T-helper 1 cell (primary cell): ENCODE data around the gene COPZ1.

ENCODE experiments used
- DNase-seq, 5 donors: peaks; one replicate each; pipeline ENCODE4 v3.0.0-alpha.2; 2012 to 2020

Gene COPZ1

DNA sequence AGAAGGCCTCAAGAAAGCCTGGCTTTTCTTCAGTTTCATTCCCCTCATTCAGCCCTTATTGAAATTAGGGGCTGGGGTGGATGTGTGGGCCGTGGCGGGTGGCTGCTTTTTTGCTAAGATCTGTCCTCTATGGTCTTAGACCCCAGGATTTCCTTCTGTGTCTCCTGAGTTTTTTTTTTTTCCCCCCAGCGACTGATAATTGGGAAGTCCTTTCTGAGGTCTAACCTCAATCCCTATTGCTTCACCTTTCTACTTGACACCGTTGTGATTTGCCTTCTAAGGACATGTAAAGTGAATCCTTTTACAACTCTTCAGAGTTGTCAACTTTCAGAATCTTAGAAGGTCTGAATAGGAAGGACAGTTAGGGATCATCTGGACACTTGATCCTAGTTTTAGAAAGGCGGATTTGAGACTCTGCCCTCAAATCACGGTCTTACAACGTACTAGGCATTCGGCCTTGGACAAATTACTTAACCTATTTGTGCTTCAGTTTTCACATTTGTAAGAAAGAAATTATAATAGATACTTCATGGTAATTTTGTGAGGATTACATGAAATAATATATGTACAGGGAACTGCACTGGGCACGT, 34.9 kb downstream of the COPZ1 start:
- no peak for DNase-seq

DNA sequence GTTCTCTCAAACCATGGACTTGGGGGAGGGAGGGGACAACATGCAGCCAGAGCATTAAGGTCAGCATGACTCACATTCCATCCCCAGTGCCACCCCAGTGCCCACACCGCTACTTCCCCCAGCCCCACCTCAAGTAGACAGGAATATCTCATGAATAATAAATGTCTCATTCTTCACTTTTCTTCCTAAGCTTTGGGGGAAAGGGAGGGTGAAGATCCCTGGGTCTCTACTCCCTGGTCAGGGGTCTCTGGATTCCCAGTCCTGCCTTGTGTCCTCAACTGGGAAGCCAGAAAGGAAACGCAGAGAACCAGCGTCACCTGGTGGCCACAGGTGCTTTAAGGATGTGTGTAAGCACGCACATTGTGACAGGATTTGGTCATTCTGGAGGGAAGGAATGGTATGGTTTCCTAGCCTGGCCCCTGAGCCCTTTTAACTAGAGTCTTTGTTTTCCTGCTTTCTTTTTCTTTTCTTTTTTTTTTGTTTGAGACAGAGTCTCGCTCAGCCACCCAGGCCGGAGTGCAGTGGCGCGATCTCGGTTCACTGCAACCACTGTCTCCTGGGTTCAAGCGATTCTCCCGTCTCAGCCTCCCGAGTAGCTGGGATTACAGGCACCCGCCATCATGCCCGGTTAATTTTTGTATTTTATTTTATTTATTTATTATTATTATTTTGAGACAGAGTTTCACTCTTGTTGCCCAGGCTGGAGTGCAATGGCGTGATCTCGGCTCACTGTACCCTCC, 36.0 kb downstream of the COPZ1 start:
- peak in 2 of 5 donors; percentile 44 to 47 for DNase-seq

DNA sequence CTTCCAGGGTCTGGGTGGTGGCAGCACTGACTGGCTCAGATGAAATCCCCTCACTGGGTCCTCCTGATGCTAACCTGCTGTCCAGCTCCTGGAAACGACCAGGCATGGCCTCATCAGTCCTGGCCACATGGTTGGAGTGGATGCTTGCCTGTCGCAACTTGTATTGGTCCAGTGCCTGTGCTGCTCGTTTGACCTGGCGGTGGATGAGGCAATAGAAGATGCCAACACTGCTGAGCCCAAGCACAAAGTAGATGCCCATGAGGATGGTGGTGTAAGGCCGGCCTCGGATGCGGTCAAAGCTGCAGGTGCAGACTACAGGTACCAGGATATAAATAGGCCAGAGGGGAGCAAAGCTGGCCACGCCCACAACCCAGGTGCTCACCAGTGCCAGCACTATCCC, 38.1 kb downstream of the COPZ1 start:
- no peak for DNase-seq

DNA sequence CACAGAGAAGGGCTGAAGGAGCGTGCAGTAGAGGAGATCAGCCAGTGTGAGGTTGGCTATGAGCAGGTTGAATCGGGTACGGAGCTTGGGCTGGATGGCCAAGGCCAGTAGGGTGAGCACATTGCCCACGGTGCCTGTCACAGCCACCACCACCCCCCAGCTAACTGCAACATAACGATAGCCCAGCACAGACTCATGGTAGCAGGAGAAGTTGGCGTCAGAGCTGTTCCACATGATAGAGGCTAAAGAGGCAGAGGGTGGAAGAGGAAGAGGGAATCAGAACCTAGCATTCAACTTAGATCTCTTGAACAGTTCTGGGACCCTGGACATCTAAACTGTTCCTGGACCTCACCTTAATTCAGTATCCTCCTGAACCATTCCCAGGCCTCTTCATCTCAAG, 38.7 kb downstream of the COPZ1 start:
- DNase-seq: no peak

DNA sequence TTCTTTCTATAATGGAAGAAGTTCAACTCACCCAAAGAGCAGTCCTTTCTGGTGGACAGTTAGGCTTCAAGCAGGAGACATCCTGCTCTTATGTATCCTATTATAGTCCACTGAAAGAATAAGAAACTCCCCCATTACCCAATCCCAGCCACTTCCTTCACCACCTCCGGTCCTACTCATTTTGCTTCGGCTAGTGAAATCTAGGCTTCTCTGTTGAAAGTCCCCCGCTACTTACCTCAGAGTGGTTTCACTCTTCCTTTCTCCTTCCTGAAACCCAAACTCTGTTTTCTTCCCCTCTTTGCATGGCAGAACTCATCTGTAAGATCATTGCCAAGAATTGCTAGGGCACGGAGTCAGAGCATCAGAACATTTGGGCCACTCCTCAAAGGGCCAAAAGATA, 39.5 kb downstream of the COPZ1 start, which contains the start of gene GPR84:
Gene GPR84, minus strand, starts transcription at position 74 of the 400 bp plus-strand sequence. CDS start 635 bp downstream, outside the sequence.
- peak in 1 of 5 donors; percentile 78 for DNase-seq

DNA sequence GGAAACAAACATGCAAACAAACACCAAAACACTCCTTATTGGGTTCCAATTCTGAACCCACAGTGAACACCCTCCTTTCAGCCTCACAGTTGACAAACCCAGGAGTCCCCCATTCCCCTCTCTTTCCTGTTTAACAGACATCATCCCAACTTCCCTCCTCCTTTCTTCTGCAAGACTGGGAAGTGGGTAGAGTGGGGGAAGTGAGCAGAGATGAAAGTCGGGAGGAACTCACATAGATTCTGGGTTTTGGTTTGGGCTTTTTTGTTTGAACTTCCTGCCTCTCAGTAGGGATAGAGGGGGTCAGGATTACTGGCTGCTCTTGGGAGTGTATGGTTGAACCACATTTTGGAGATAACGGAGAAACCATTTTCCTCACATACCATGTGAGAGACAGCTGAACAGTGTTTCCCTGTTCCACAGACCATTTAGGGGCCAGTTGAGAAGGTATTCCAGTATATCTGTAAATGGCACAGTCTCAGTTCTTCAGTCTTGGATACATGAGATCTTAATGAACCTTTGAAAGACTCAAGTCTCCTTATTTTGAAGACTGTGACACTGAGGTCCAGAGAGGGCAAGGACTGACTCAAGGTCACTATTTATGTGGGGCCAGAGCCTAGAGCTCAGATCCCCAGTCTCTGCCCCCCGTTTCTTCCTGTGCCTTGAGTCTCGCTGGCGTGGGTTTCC, 43.2 kb downstream of the COPZ1 start:
- DNase-seq: no peak

DNA sequence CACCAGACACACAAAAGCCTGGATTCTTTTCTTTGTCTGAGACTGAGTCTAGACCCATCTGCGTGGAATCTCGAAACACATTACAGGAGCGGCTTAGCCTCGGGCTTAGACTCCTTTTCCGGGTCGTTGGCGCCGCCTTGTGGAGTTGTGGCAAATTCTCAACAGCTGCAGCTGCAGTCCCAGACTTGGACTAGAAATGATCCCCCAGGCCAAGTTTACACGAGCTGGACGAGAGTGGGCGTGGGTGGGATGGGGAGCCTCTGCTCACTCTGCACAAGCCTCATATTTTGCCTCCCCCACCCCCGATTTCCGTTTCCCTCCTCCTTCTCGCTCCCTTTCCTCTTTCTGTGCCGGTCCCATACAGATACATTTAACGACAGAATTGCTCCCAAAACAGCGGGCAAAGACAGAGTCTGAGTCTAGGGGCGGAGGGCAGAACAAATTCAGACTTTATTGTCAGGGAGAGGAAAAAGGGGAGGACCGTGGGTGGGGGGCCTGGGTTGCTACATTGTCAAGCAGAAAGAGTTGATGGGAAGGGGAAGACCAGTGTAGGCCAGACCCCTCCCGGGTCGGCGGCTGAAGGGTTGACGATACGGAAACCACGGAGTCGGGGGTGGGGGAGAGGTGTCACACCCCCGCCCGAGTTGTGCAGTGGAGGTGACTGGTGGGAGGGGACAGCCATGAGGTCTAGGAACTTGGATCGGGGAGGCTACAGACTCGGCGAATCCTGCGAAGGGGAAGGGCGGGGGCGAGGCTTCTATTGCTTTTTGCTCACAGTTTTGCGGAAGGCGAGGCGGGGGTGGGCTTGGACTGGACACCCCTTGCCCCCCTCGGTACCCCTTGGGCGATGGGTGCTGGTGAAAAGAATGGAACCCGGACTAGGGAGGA, 44.0 kb downstream of the COPZ1 start:
- DNase-seq: peak; percentile 70 to 88 (median 80)

DNA sequence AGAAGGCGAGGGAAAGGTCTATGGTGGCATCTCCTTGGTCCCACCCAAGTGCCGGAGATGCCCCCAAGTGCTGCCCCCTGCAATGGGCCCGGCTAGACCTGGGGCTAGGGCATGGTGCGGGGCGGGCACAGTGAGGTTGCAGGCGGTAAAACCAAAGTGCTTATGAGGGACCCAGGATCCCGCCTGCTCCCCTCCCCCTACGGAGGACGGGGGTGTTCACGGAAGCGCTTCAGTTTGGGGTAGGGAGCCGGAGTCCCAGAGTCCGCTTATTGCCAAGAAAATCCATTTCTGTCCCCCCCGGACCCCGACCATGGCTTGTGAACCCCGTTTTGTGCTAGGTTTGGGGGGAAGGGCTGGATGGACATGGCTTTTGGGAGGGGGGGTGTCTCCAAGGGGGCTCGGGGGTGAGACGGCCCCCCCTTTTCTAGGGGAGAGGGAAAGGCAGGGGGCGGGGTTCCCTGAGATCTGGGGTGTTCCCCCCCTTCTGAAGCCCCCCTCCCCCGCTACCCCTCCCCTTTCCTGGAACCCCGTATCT, 44.7 kb downstream of the COPZ1 start:
- no peak for DNase-seq

DNA sequence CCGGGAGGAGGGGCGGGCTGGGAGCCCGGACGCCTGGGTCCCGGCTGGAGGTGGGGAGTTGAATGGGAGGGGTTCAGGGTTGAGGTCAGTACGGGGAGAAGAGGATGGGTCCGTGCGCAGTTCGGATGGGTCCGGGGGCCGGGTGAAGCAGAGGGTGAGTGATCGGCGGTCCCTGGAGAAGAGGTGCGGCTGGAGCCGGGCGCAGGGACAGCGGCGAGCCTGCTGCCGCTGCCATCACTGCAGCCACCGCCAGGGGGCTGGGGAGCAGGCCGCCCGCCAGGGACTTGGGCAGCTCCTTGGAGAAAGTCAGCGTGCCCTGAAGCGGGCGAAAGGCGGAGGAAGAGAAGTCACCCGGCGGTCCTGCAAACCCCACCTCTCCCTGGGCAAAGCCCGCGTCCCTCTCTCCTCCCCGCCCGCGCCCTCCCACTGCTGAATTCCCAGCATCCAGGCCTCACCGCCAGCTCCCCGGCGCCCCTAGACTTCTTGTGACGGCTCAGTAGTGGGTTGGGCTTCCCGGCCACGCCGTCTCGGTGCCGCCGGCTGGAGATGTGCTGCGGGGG, 45.3 kb downstream of the COPZ1 start:
- no peak for DNase-seq

DNA sequence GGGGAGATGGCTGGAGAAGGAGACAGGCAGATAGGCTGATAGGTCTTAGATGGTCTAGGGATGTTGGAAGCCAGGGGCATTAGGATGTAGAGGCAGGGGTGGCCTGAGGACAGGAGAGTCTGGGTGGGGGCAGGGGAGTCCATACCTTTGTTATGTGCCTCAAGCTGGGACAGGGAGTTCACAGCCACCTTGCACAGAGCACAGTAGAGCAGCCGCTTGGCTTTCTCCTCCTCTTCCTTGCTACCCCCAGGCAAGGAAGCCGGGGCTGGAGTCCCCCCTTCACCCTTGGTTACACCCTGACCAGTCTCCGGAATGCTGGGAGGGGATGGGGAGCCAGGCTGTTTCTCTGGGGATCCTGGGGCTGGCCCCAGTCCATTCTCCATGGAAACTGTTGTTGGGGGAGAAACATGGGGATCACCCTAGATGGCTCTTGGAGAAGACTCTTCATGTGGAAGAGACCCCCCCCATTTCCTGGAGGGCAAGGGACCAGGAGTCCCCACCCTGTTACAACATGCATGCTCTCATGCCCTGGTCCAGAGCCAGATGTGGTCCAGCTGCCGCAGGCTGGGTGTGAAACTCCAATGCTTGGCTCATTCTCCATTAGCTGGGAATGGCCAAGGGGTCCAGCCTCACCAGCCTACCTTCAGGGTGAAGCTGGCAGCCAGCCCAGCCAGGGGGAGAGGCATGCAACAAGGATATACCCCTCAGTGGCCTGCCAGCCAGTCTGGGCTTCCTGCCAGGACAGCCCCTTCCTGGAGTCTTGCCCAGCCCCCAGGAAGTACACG, 46.6 kb downstream of the COPZ1 start:
- no peak for DNase-seq

DNA sequence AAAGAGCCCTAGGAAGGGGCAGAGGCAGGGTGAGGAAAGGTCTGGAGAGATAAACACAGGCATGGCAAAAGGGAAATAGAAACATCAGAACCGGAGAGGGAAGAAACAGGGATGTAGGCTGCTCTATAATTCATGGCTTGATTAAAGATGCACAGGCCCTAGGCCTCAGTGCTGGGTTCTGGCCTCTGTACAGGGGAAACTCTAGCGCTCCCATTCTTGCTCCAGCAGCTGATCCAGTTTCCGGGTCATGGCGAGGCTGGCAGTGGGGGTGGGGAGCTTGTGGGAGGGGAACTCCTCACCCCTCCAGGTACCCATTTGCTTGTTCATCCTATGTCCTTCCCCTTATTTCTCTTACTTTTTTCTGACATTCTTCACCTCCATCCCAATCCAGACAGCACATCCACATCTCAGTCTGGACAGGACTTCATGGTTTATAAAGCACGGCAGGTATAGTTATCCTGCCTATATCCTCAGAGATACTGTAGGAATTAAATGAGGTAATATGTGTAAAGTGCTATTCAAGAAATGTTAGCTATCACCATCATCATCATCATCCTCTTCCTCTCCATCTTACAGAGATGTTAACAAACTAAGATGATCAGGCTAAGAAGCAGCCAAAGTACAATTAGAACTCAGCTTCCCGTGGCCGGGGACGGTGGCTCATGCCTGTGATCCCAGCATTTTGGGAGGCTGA, 47.3 kb downstream of the COPZ1 start:
- no peak for DNase-seq

DNA sequence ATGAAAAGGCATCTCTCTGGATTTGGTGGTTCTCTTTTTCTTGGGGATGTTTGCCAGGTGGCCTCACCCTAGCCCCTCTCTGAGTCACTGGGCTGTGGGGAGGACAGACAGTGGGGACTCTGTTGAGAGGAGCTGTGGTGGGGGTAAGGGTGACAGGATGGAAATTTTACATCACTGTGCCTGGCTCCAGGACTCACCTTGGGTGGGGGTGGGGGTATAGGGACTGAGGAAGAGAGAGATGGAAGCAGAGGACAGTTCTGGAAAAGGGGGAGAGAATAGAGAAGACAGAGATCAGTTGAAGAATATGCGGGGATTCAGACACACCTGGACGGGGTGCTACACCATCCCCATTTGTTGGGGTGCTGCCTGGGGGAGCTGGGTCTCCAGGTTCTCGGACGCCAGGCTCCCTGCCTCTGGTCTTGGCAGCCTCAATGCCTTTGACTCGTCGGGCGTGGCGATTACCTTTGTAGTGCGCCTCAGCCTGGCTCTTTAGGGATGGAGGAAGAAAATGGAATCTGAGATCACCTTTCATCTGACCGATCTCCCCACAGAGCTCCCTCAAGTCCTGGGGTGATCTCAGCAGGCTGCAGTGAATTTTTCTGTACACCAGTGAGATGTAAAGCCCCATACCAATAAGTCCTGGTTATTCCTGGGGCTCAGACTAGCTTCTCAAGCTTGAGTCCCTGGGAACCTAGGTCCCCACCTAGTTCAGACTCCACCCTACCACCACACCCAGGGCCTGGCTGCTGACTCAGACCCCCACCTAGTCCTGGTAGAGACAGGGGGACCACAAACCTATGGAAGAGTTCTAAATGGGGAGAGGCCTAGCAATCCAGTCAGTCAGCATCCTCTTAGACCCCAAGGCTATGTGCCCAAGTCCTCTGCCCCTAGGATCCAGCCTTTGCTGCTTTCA, 49.0 kb downstream of the COPZ1 start:
- DNase-seq: no peak

DNA sequence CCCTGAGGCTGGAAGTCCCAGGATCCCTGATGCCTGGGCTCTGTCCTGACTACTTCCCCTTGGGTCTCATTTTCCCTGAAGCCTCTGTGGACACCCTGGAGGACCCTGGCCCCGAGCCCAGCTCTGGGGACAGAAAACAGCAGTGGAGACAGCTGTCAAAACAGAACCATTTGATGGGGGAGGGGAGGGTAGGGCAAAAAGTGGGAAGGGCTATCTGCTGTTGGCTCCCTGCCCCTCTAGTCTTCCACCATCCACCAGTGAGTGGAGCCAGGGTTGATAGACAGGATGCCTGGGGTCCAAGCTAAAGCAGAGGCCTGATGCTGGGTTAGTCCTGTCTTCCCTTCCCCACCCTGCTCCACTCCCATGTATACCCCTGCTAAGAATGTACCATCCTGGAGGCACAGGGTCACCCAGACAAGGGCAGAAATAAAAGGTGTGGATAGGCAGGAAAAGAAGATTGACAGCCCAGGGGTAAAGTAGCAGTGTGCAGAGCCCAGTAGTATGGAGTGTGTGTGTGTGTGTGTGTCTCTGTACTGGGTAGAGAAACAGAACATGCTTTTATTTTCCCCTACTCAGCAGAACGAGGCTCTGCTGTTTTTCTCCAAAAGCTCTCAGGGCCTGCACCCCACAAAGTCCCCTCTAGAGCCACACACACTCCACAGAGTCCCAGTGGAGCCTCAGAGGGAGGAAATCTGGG, 49.8 kb downstream of the COPZ1 start:
- DNase-seq: no peak

DNA sequence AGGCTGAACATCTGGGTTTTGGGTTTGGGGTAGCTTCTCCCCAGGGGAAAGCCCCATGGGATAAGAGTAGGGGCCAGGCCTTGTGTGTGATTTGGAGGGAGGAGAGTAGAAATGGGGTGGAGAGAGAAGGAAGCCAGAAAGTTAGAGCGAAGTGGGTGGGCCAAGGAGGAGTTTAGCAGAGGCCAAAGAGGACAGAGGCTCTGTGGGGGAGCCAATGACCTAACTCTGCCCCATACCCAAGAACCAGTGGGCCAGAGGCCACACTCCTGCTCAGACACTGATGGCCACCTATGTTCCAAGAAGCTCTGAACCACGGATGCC, 50.3 kb downstream of the COPZ1 start:
- DNase-seq: no peak

DNA sequence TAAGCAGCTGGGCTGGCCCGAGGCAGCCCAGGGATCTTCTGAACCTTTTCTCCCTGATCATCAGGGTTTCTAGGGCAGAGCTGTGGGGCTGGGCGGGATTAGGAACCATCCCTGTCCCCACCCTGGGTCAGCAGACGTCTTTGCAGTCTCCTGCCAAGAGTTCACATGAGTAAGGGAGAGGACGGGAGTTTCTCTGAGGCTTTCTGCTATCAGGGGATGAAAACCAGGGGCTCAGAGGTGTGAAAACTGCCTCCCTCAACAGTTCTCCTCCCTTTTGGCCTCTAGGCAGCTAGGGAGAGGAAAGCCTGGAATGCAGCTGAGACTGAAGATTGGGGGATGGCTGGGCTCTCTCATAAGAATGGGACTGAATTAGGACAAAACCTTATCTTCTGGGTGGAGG, 51.7 kb downstream of the COPZ1 start:
- no peak for DNase-seq

DNA sequence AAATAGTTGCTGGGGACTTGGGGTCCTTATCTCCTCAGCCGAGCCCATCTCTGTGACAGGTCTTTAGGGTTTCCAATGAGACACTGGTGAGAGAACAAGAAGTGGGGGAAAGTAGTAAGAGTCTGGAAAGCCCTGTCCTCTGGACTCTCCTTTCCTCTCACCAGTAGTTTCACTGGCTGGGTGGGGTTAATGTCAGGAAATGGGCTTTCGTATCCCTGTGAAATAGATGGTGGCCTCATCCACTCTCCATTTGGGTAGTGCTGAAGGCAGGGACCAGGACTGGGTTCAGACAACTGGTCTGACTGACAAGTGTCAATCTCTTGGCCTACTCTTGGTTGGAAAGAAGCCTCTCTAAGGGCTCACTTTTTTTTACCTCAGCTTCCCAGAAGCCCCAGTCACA, 52.1 kb downstream of the COPZ1 start:
- DNase-seq: no peak

DNA sequence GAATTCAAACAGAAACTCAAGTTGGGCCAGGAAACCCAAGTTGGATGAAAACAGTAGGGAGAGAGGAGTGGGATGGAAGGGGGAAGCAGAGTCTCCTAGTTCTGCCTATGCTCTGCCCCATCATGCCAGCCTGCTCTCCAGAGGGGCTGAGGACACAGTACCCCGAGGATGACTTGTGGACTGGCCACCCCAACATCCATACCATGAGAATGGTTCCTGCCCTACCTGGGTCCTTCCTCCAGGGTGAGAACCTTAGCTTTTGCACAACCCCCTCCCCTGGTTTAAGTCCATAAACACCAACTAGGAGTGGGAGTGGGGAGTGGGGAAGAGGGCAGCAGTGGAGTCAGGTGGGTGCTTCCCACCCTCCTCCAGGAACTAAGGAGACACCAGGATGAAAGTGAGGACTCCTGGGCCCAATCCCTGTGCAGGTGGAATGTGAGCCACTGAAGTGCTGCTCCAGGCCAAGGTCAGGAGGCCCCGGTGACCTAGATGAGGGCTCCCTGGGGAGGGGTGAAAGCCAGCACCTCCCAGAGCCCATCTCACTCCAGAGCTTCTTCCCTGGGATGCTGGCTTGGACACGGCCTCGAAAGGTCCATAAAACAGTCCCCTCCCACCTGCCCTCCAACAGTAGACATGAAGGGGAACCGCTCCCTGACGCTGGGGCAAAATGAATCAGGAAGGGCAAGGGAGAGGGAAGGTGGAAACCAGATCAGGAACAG, 53.0 kb downstream of the COPZ1 start:
- DNase-seq: no peak

DNA sequence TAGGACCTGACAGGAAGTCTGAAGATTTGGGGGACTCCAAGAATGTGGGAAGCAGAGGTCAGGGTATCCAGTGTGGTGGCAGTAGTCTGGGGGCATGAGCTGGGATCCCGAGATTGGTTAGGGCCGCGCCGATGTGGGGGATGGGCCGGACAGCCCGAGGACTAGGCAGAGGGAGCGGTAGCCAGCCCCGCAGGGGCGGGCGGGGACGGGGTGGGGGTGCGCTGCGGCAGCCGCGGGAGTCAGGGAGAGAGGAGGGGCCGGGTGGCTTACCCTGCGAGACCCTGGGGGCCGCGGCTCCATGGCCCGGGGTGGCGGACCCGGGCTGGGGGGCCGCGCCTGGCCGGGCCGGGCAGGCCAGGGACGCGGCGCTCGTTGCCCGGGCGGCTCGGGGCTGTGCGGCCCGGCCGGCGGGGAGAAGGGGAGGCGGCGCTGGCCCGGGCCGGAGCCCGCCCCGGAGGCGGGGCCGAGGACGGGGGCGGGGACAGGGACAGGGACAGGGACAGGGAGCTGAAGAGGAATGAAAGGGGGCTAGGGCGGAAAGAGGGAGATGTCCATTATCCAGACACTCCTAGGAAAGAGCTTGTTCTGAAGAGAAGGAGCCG, 54.0 kb downstream of the COPZ1 start:
- DNase-seq: no peak
